GM18861 (cell line): ENCODE measurements around the gene DPYD.

Experiments used
- ATAC-seq: cut with Tn5 transposase; IDR thresholded peaks from one replicate; pipeline ENCODE4 v1.9.1; 2021; ENCODE audit not compliant: unreplicated experiment

DPYD gene

GRCh38 chr1:97726386-97726785 is 194.4 kb downstream of the DPYD start:
- ATAC-seq = no peak

- no peak for ATAC-seq
Observed at GRCh38 chr1:97721221-97721620, 199.6 kb downstream of the DPYD start.

- no peak for ATAC-seq
Observed at GRCh38 chr1:97712980-97713379, 207.9 kb downstream of the DPYD start.

GRCh38 chr1:97711858-97712257 is 209.0 kb downstream of the DPYD start:
- no peak for ATAC-seq

DNA sequence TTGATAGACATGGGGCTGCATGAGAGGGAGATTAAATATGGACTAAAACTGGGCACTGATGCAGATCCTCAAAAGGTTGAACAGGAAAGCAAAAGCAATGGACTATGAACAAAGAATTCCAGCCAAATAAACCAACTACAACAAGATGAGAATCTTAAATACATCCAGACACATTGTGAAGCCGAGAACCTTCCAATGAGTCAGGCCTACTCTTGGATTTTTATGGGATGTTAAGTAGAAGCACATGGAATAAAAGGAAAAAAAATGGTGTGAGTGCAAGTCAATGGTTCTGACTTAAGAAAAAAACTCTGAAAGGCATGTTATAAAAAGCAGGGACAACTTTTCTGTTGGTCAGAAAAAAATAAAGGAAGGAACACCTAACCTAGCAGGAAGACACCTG is 227.2 kb downstream of the DPYD start:
- ATAC-seq = no peak

DNA sequence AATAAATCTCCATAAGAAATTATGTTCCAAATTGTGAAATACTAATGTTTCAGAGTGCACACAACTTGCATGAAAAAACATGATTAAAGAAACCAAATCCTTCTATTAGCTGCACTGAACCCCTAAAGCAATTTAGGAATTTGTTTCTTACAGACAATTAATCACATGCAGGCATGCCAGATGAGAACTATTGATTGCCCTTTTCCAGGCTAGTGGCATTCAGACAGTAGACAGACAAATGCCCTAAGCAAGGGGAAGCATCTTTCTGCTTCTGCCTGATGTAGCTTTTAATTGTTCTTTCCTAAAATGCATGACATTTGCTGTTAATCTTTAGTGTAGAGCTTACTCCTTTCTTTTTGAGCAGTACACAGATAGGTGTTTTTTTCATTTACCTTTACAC is 229.5 kb downstream of the DPYD start:
- ATAC-seq = no peak

GRCh38 chr1:97685360-97685759 is 235.5 kb downstream of the DPYD start:
- no peak for ATAC-seq

DNA sequence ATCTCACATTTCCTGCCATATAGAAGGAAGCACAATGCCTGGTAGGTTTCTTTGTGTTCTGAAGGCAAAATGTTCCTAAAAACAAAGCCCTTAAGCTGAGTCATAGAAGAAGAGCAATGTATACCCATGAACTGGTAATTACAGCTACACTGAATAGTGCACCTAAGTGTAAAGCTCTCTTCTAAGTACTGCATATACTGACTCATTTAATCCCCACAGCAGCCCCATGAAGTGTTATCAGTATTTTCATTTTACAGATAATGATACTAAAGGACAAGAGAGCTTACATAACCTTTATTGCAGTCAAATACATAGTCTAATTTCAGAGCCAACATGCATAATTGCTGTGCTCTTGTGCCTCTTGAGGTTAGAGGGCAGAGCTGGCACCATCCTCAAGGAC is 239.9 kb downstream of the DPYD start:
- no peak for ATAC-seq

GRCh38 chr1:97680470-97680869 is 240.4 kb downstream of the DPYD start:
- ATAC-seq = no peak

GRCh38 chr1:97677702-97678101 is 243.1 kb downstream of the DPYD start:
- ATAC-seq = no peak

DNA sequence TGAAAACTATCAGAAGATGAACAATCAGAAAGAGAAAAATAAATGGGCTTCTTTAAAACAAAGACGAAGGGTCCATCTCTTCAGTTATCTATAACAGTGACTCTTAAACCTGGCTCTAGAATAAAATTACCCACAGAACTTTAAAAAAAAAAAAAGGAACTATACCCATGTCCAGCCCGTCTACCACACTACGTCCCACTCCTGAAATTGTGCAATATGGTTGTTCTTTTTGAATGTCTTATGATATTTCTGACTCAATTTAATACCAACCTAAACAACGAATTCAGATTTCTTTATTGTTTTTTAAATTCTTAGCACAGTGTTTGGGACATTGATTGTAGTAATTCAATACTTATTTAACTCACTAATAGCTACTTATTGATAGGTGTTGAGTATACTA is 246.3 kb downstream of the DPYD start:
- ATAC-seq = no peak

DNA sequence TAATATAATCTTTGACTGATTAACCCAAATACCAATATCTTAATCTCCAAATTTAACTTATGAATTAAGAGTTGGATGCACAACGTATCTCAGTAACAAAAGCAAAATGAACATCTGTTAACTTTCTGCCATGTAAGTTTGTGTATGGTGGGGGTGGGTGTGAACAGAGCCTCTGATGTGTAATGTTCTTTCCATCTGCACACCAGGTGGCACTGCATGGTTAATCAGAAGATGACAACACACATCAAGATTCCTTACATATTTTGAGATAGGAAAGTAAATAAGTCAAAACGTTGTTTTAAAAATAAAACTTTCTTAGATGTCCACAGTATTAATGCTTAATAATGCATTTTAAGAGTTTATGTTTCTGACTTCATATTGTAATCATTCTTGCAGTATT is 251.9 kb downstream of the DPYD start:
- ATAC-seq = no peak

DNA sequence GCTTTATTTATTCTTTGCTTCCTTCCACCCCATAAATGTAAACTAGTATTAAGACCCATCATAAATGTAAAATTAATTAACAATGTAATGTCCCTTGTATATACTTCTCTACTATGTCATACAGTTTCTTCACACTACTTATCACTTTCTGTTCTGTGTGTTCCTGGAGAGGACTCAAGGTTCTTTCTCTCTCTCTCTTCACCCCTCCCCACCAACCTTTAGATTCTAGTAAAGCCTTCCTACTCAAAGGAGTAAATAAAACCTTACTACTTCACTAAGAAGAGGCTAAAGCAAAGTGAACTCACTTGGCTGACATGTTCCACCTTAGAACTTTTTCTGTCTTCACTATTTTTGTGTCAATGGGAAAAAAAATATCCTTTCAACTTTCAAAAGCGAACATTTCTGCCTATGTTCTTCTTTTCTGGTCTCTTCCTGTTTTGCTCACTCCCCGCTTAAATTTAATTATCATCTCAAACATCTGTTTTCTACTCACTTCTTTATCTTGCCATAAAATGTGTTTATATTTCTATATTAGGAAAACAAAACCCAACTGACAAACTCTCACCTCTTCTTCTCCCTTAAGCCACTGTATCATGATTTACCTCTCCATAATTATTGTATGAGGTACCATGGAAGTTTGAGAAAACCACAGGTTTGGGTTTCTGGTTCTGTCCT is 260.3 kb downstream of the DPYD start:
- ATAC-seq = no peak

DNA sequence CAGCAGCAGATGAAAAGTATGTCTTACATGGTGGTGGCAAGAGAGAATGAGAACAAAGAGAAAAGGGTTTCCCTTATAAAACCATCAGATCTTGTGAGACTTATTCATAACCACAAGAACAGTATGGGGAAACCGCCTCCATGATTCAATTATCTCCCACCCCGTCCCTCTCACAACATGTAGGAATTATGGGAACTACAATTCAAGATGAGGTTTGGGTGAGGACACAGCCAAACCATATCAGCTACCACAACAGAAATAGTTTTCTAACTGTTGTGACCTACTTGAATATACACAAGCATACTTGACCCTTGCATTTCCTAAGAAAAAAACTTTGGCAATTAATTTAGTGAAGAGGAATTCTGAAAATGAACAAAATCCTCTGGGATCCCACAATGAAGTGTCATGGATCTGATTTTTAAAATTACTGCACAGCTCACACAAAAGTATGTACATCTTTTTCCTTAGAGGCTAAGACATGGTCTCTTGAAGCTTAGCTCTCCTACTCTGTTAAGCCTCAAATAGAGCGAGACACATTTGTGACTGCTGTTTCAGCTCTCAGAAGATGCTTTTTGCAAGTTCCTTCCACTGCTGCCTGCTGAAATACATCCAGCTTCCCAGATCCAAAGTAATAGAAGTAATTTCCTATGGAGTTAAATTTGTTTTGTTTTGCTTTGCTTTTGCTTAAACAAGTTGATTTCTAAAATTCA is 265.8 kb downstream of the DPYD start:
- no peak for ATAC-seq

GRCh38 chr1:97651250-97651649 is 269.6 kb downstream of the DPYD start:
- no peak for ATAC-seq

DNA sequence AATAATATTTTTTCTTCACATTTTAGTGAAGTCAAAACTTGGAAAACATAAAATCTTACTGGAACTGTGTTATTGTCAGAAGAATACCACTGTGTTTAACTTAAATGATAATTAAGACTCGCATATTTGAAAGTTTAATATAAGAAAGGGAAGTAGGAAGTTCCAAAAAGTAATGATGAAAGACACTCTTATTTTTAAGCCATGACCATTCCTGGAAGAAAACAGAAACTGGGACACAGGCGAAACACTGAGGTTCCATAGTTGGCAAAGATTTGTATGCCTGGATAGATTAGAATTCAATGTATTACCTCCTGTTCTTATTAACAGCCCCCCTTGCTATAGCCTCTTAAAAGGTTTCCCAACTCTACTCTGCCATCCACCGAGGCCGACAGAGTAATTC is 271.2 kb downstream of the DPYD start:
- ATAC-seq = no peak

GRCh38 chr1:97647776-97648175 is 273.1 kb downstream of the DPYD start:
- no peak for ATAC-seq

DNA sequence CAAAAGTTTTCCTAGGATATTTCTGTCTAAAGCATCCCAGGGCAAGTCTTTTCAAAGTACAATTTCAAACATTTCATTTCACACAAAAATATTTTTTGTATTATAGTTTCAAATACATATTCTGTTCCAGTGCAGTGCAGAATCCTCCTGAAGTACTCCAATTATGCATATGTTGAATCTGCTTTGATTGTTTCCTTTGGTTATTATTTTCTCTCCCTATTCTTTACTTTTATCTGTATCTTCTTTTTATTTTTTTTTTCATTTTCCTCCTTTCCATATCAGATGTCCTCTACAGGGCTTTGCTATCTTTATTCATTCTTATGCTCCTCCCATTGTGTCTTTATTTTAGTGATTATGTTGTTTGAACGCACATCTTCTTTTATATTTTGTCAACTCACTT is 274.8 kb downstream of the DPYD start:
- no peak for ATAC-seq

DNA sequence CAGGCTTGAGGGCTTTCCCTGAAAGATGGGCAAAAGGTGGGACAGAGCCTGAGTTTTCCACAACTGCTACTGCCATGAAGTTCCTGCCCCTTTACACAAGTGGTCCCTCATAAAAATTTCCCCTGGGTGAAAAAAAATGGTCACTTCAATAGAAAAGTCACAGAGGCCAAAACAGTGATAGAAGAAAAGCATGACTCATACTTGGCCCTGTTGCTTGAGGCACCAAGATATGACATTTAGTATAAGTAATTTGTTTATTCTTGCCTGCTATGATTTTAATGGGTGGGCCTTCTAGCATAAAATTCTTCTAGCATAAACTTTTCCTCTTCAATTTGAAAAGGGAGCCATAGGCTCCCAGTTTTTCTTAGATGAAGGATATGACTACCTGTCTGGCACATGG is 280.2 kb downstream of the DPYD start:
- no peak for ATAC-seq

- no peak for ATAC-seq
Observed at GRCh38 chr1:97636941-97637340, 283.9 kb downstream of the DPYD start.

- no peak for ATAC-seq
Observed at GRCh38 chr1:97634758-97635157, 286.1 kb downstream of the DPYD start.

- no peak for ATAC-seq
Observed at GRCh38 chr1:97632776-97633175, 288.1 kb downstream of the DPYD start.

GRCh38 chr1:97632075-97632474 is 288.8 kb downstream of the DPYD start:
- ATAC-seq = no peak
